ENCODE data around the gene REEP6.

- TF ChIP-seq GATA3 (IDR thresholded peaks at IDR 0.05; ENCODE audit: low read depth, low read length) (no peak), GATA2 (IDR thresholded peaks at IDR 0.05; ENCODE audit: low read depth, low read length) (no peak)
These were observed 5.1 kb downstream of the REEP6 start for GRCh38 chr19:1495799-1496713.

All from SH-SY5Y (cell line).